Lung (tissue), 12 donors: ENCODE measurements around the gene PLB1. TPM values are rescaled to one million over a fixed set of nuclear protein-coding genes. Genes with fewer than 3 reads are reported as not detected.

Experiments used
- ATAC-seq: fragments of 200-7000 bp; cut with Tn5 transposase; one replicate; pipeline ENCODE4 v1.9.1; 2020; ENCODE audit warnings: moderate number of reproducible peaks; ENCODE audit not compliant: insufficient read depth, low FRiP score
- DNase-seq, 3 donors: peaks; one replicate each; pipeline ENCODE4 v3.0.0-alpha.2; 2013 to 2017
- H3K27ac ChIP-seq, 2 donors: one replicate each; pipeline ENCODE4 v1.5.1; 2013; ENCODE audit warnings: mild to moderate bottlenecking in 2 of 2, moderate library complexity in 2 of 2, control low read depth in 1 of 2, inconsistent platforms in 1 of 2, low read depth in 1 of 2, low read length in 1 of 2
- H3K27me3 ChIP-seq, 3 donors: one replicate each; pipeline ENCODE4 v1.5.1; 2013; ENCODE audit warnings: low read length in 2 of 3; ENCODE audit not compliant: control insufficient read depth in 3 of 3, insufficient read depth in 3 of 3
- H3K36me3 ChIP-seq, 4 donors: one replicate each; pipeline ENCODE4 v1.5.1; 2013; ENCODE audit warnings: low read length in 4 of 4, mild to moderate bottlenecking in 1 of 4, moderate library complexity in 1 of 4; ENCODE audit not compliant: control insufficient read depth in 4 of 4, insufficient read depth in 4 of 4
- H3K4me1 ChIP-seq, 5 donors: one replicate each; pipeline ENCODE4 v1.5.1; 2013; ENCODE audit warnings: low read length in 5 of 5, mild to moderate bottlenecking in 2 of 5, moderate library complexity in 1 of 5; ENCODE audit not compliant: control insufficient read depth in 5 of 5, insufficient read depth in 5 of 5
- H3K4me3 ChIP-seq: one replicate; pipeline ENCODE4 v1.5.1; 2013; ENCODE audit warnings: mild to moderate bottlenecking, control low read depth, moderate library complexity
- H3K9ac ChIP-seq, 2 donors: one replicate each; pipeline ENCODE4 v1.5.1; 2013; ENCODE audit warnings: low read length in 2 of 2, control low read depth in 1 of 2; ENCODE audit not compliant: insufficient read depth in 1 of 2
- H3K9me3 ChIP-seq, 4 donors: one replicate each; pipeline ENCODE4 v1.5.1; 2013; ENCODE audit warnings: low read length in 3 of 4, mild to moderate bottlenecking in 1 of 4, moderate library complexity in 1 of 4; ENCODE audit not compliant: control insufficient read depth in 4 of 4, insufficient read depth in 3 of 4
- CTCF ChIP-seq: IDR thresholded peaks from 2 replicates; pipeline ENCODE4 v1.5.1; 2012; ENCODE audit warnings: mild to moderate bottlenecking; ENCODE audit errors: control extremely low read depth, extremely low read depth
- WGBS, 2 donors: extraction: QIAGEN DNeasy Blood & Tissue Kit; methylation state at CpG; one replicate each; pipeline ENCODE4 v1.1.7; 2013; 5-methylcytosine and 5-hydroxymethylcytosine counted together
- polyA plus RNA-seq, 2 donors: library from polyadenylated mRNA; stranded (reverse); fragments of 200-250 nt; gene quantifications; one replicate each; pipeline ENCODE4 v1.2.1, GENCODE V29; 2013
- total RNA-seq, 2 donors: library from RNA; depleted of rRNA in 1 of 2; stranded (reverse); fragments of >200 nt in 1 of 2; gene quantifications; one replicate each; pipeline ENCODE4 v1.2.1, GENCODE V29; 2014 to 2021
- donor health status: control.
- donor health status: control.
- donor health status: Bipolar disorder and iron deficiency.
- donor health status: healthy.
- donor health status: DM: yes; HTN: yes; CAD: no.

The PLB1 gene
- total and polyA plus RNA-seq, 4 donors: 1.0 to 10.3 (median 6.7) TPM

GRCh38 chr2:28595323-28595722 lies 99.5 kb downstream of the PLB1 start:
- no peak for DNase-seq
- peak overlapping the region in 1 of 2 donors; percentile 86 for H3K27ac ChIP-seq

GRCh38 chr2:28598484-28598883 lies 102.6 kb downstream of the PLB1 start:
- DNase-seq (no peak), ATAC-seq (no peak)
- Histone ChIP-seq H3K4me3 (no peak overlapping the region), H3K27ac (no peak overlapping the region), H3K36me3 (no peaks in the 10 kb centered on the region), H3K9ac (no peak overlapping the region), H3K27me3 (no peaks in the 10 kb centered on the region), H3K9me3 (no peaks in the 10 kb centered on the region), H3K4me1 (peaks cover 0 to 8% (median 4%) of the 10 kb centered on the region in 5 donors)
- TF ChIP-seq CTCF: no peak
- 93 to 96% methylated on average over 7 of the region's 7 CpGs for WGBS, 2 donors

More at GRCh38 chr2:28595323-28595722, 99.5 kb downstream of the PLB1 start:
- no peaks in the 10 kb centered on the region for H3K9me3 ChIP-seq
- TF ChIP-seq CTCF: no peak
- H3K4me3 ChIP-seq: no peak overlapping the region
- no peak for ATAC-seq
- H3K36me3 ChIP-seq: no peaks in the 10 kb centered on the region
- H3K4me1 ChIP-seq: peaks cover 0 to 8% (median 4%) of the 10 kb centered on the region in 5 donors
- no peaks in the 10 kb centered on the region for H3K27me3 ChIP-seq
- no peak overlapping the region for H3K9ac ChIP-seq
- WGBS, 2 donors: 89 to 92% methylated on average over 4 of the region's 4 CpGs

- no peak for TF ChIP-seq CTCF
- Histone ChIP-seq H3K27me3 (no peaks in the 10 kb centered on the region), H3K9me3 (no peaks in the 10 kb centered on the region), H3K27ac (no peak overlapping the region), H3K4me3 (no peak overlapping the region), H3K9ac (no peak overlapping the region), H3K4me1 (peaks cover 0 to under 1% (median 0%) of the 10 kb centered on the region in 5 donors), H3K36me3 (no peaks in the 10 kb centered on the region)
- DNase-seq: no peak
- WGBS, 2 donors: 46 to 76% methylated on average over 5 of the region's 5 CpGs
- no peak for ATAC-seq
Observed at GRCh38 chr2:28600181-28600580, 104.3 kb downstream of the PLB1 start.

GRCh38 chr2:28601616-28602015 lies 105.8 kb downstream of the PLB1 start:
- TF ChIP-seq CTCF: no peak
- Histone ChIP-seq H3K27ac (no peak overlapping the region), H3K9ac (no peak overlapping the region), H3K9me3 (no peaks in the 10 kb centered on the region), H3K36me3 (no peaks in the 10 kb centered on the region), H3K4me3 (no peak overlapping the region), H3K4me1 (no peaks in the 10 kb centered on the region), H3K27me3 (no peaks in the 10 kb centered on the region)
- no peak for ATAC-seq
- no peak for DNase-seq
- WGBS, 2 donors: 25 to 61% methylated on average over 2 of the region's 2 CpGs
